ENCODE results near the gene ECHDC3.
"Not testable (repeated sequence)": the region's sequence is repeated elsewhere in the genome, so short reads cannot be mapped to it uniquely, and the experiment has no call there.

Gene ECHDC3

GRCh38 chr10:11716686-11717085, 25.5 kb upstream of the ECHDC3 start:
- DNase-seq: no peak

DNA sequence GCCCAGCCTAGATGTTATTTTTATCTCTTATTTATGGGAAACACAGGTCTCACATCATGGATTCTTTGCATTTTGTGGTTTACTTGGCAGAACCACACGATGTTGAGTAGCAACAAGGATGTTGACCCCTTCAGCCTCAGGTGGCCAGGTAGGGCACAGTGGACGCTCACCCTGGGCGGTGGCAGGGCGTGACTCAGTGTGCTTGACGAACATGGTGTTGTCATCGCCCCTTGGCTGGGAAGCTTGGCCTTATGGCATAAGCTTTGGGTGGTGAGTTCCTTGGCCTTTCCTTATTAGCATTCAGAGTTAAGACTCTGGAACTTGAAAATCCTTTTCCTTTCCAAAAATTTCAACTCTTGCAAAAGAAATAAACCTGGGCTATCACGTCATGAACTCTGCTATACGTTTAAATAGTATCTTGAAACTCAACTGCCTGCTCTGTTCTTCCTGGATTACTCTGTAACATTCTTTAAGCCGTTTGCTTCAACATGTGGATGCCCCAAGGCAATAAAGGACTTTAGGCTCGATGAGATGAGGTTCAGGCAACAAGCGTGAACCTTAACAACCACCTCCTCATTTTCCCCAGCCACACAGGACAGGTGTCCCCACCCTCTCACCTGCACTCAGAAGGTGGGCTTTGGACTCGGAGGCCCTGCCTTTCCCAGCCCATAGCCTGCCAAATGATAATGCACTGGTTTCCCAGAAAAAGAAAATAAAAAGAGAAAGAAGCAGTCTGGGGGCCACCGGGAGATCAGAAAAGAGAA, 22.5 kb upstream of the ECHDC3 start:
- no peak for DNase-seq

- no peak for DNase-seq
Observed at GRCh38 chr10:11720260-11720741, 21.9 kb upstream of the ECHDC3 start.

DNA sequence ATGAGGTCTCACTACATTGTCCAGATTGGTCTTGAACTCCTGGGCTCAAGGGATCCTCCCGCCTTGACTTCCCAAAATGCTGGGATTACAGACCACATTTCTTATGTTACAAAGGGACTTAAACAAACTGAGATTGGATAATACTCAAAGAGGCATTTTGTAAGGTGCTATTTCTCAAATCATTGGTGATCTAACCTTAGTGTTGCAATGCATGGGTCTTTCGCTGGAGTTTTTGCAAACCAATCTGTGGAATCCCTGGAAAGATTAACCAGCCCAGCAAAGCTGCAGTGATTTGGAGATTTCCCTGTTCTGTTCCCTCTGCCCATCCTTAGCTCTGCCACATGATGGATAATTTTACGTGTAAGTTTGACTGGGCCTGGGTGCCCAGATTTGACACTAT, 20.4 kb upstream of the ECHDC3 start:
- no peak for DNase-seq

GRCh38 chr10:11723359-11723758, 18.8 kb upstream of the ECHDC3 start:
- DNase-seq: no peak

- no peak for DNase-seq
Observed at GRCh38 chr10:11724938-11725776, 17.0 kb upstream of the ECHDC3 start.

GRCh38 chr10:11725912-11726311, 16.3 kb upstream of the ECHDC3 start:
- no peak for DNase-seq

- no peak for DNase-seq
Observed at GRCh38 chr10:11727563-11727962, 14.6 kb upstream of the ECHDC3 start.

GRCh38 chr10:11728353-11728752, 13.8 kb upstream of the ECHDC3 start:
- no peak for DNase-seq

GRCh38 chr10:11729790-11730315, 12.3 kb upstream of the ECHDC3 start:
- DNase-seq: no peak

DNA sequence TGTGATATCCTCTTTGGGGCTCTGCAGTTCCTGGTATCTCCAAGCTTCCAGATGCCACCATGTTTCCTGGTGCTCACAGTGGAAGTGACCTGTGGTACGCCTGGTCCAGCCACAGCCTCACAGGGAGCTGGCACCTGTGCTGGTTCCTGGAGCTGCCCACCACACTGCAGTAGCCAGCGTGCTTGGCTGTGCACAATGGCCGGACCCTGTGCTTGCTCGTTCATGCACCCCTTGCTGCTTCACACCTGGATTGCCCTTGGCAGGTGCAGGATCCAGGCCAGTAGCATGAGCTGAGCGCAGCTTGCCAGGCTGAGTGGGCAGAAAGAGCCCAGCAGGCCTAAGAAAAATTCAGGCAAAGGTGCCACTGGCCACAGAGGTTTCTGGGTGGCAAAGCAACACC, 11.4 kb upstream of the ECHDC3 start:
- DNase-seq: no peak

- not testable (repeated sequence) for DNase-seq
Observed at GRCh38 chr10:11736767-11737166, 5.4 kb upstream of the ECHDC3 start.

DNA sequence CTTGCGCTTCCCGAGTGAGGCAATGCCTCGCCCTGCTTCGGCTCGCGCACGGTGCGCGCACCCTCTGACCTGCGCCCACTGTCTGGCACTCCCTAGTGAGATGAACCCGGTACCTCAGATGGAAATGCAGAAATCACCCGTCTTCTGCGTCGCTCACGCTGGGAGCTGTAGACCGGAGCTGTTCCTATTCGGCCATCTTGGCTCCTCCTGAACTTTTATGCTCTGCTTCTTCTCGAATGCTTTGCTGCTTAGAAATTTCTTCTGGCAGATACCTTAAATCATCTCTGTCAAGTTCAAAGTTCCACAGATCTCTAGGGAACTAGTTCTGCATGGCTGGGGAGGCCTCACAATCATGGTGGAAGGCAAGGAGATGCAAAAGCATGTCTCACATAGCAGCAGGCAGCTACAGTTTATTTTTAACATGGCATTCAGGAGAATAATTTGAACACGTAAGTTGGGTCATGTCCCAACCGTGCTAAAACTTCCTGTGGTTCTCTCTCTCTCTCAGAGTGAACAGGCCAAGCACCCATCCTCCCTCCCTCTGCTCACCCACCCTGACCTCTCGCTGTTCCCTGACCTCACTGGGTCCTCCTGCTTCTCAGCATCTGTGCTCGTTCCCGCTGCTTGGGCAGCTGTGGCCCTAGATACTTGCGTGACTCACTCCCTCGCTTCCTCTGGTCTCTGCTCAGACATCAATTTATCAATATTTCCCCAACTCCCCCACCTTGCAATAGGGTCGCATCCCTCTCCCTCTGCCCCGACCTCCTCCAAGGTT, 4.7 kb upstream of the ECHDC3 start:
- DNase-seq: not testable (repeated sequence)

GRCh38 chr10:11740907-11741306, 1.3 kb upstream of the ECHDC3 start:
- no peak for DNase-seq

- DNase-seq: no peak
Observed at GRCh38 chr10:11741608-11742007, 574 bp upstream of the ECHDC3 start.

DNA sequence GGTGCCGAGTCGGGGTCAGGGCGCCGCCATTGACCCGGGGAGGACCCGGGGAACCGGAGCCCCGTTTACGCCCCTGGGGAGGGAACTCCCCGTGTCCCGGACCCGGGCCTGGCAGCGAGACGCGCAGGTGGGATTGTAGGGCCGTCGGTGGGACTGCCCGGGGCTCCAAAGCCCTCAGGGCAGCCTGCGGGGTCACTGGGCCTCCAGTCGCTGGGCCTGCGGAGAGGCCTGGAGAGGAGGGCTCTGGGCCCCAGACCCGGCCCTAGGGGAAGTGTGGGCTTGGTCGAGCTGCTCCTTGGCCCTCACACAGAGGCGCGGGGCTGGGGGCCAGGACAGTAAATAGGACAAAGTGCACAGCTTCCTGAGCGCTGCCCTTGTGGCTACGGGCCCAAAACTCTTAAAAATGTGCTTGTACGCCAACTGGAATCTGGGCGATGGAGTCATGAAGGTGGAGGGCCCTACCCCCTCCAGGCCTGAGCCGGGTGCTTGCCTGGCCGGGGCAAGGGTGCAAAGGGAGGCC, 657 bp downstream of the ECHDC3 start:
- no peak for DNase-seq

DNA sequence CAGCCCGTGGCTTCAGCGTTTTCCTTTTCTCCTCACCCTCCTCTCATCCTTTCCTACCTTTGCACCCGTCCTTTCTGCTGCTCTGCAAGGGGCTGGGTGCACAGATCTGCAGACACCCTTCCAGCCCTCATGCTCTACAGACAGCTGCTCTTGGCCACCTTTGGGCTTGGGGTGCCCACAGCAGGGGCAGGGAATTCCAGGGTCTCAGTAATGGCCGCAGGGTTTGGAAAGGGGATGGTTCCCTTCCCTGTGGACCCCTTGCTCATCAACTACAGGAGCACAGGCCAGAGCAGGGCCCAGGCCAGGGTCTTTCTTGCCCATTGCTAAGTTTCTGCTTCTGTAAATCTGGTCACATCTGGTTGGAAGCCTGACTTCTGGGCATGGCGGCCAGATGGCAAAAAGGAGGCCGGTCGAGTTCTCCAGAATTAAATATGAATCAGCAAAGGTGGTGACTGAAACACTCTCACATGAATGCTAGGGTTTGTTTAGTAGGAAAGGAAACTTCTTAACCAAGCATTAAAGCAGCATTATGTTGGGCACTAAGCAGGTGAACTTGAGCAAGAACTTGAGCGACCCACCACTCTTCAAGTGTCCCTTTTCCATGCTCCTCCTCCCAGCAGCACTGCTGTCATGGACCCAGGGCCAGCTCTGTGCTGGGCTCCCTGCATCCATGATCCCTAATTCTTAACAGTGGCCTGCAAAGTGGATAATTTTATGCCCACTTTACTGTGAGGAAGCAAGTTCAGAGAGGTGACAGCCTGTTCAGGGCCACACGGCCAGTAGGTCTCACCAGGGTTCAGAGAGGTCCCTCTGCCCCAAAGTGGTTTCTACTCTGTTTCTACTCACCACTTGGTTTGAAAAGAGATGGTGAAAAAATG, 1.5 kb downstream of the ECHDC3 start:
- no peak for DNase-seq

GRCh38 chr10:11745045-11745444, 2.9 kb downstream of the ECHDC3 start:
- DNase-seq: no peak

DNA sequence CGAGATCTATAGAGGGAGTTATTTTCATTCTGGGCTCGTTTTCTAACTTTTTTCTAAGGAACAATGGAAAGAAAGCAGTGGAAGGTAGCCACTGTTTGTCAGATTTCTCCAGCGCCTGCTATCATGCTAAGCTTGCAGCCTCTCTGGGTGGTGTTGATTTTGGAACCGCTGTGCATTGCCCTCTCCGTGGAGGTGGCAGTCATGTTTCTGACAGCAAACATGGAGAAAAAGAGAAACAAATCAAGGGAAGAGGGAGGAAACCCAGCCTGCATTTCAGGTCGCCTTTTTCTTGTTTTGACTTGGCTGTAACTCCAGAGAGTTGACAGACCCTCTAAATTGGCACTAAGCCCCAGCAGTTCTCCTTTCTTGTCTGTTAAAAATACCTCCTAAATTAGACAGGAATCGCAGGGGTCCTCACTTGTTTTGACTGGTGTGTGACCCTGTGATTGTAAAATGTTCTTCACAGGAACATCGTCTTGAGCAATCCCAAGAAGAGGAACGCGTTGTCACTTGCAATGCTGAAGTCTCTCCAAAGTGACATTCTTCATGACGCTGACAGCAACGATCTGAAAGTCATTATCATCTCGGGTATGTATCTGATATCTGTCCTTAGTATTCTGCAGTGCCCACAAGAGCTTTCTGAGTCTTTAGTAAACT, 4.8 kb downstream of the ECHDC3 start:
- no peak for DNase-seq

GRCh38 chr10:11748866-11749265, 6.7 kb downstream of the ECHDC3 start:
- DNase-seq: no peak

DNA sequence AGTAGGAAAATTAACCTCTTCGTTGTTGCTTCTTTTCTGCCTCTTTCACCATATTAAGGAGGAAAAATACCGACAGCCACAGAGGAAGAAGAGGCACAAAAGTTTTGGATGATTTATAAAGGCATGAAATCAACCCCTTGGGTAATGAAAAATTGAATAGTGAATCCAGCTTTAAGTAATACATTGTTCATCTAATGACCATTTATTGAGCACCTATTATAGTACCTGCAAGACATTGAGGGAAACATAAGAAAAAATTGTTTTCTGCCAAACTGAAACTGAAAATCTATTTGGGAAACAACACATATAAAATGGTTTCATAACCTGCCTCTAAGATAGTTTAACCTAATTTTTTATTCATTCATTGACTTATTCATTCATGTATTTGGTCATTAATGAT, 8.2 kb downstream of the ECHDC3 start:
- no peak for DNase-seq

All from NCI-H524 treated with DMSO at 0.1 percent for 48 hours (cell line).